Sigmoid colon (tissue), 7 donors: ENCODE results near the gene GUCA1A. TPM values are rescaled to one million over a fixed set of nuclear protein-coding genes. Genes with fewer than 3 reads are reported as not detected.

ENCODE experiments used
- DNase-seq: peaks from one replicate; pipeline ENCODE4 v3.0.0-alpha.2; 2019
- H3K27ac ChIP-seq, 4 donors: fragments of 200-600 bp; sonication (generic); one replicate each; pipeline ENCODE4 v1.5.1; 2016 to 2019; ENCODE audit warnings: mild to moderate bottlenecking in 1 of 4
- H3K27me3 ChIP-seq, 3 donors: fragments of 200-600 bp; sonication (generic); one replicate each; pipeline ENCODE4 v1.5.1; 2019; ENCODE audit warnings: mild to moderate bottlenecking in 1 of 3
- H3K36me3 ChIP-seq, 4 donors: fragments of 200-600 bp; sonication (generic); one replicate each; pipeline ENCODE4 v1.5.1; 2016 to 2019
- H3K4me1 ChIP-seq, 4 donors: fragments of 200-600 bp; sonication (generic); one replicate each; pipeline ENCODE4 v1.5.1; 2017 to 2019
- H3K4me3 ChIP-seq, 4 donors: fragments of 200-600 bp; sonication (generic); one replicate each; pipeline ENCODE4 v1.5.1; 2017 to 2019; ENCODE audit warnings: mild to moderate bottlenecking in 2 of 4, moderate library complexity in 1 of 4
- H3K9me3 ChIP-seq, 4 donors: fragments of 200-600 bp in 3 of 4; sonication (generic) in 3 of 4; one replicate each; pipeline versions ENCODE4 v1.5.1 to v1.6.1; 2013 to 2019
- EP300 ChIP-seq, 4 donors: sonication (generic); formaldehyde crosslinking; IDR thresholded peaks; one replicate each; pipeline ENCODE4 v1.6.1; 2017; ENCODE audit warnings: antibody characterized with exemption in 4 of 4
- POLR2A ChIP-seq, 2 donors: fragments of 450-650 bp; IDR thresholded peaks; one replicate each; pipeline ENCODE4 v1.6.1; 2016; ENCODE audit warnings: antibody characterized with exemption in 2 of 2, mild to moderate bottlenecking in 2 of 2, moderate library complexity in 2 of 2
- POLR2AphosphoS5 ChIP-seq, 4 donors: sonication (generic); formaldehyde crosslinking; IDR thresholded peaks; one replicate each; pipeline ENCODE4 v1.6.1; 2017; ENCODE audit warnings: antibody characterized with exemption in 4 of 4
- WGBS, 2 donors: extraction: QIAGEN DNeasy Blood & Tissue Kit; methylation state at CpG; one replicate each; pipeline ENCODE4 v1.1.7; 2013; 5-methylcytosine and 5-hydroxymethylcytosine counted together
- intact Hi-C: fragments of 100-400 bp; cut with DNase I; formaldehyde crosslinking; loops from one replicate; pipeline ENCODE4 v1.15.1; 2023
- polyA plus RNA-seq, 3 donors: library from polyadenylated mRNA; stranded (reverse); fragments of 200-250 nt; gene quantifications; one replicate each; pipeline ENCODE4 v1.2.3, GENCODE V29; 2013
- total RNA-seq, 4 donors: library from RNA; depleted of rRNA; stranded (reverse); fragments of >200 nt; gene quantifications; one replicate each; pipeline ENCODE4 v1.1.0, GENCODE V29; 2016
- TF ChIP-seq, protein P1 (sequence below), 4 experiments: fragments of 450-650 bp in 3 of 4; fragments of 200-600 bp in 1 of 4; IDR thresholded peaks; one replicate each; pipeline ENCODE4 v1.5.1; 2016 to 2019; ENCODE audit warnings: antibody characterized with exemption in 4 of 4, mild to moderate bottlenecking in 3 of 4, moderate library complexity in 2 of 4
- donor health status: healthy with polysubstance abuse.
- donor health status: Bipolar disorder and iron deficiency.
- donor health status: healthy.

The GUCA1A gene
- total and polyA plus RNA-seq, 7 donors, result 0.15 to 0.36 TPM; not detected in 5

DNA sequence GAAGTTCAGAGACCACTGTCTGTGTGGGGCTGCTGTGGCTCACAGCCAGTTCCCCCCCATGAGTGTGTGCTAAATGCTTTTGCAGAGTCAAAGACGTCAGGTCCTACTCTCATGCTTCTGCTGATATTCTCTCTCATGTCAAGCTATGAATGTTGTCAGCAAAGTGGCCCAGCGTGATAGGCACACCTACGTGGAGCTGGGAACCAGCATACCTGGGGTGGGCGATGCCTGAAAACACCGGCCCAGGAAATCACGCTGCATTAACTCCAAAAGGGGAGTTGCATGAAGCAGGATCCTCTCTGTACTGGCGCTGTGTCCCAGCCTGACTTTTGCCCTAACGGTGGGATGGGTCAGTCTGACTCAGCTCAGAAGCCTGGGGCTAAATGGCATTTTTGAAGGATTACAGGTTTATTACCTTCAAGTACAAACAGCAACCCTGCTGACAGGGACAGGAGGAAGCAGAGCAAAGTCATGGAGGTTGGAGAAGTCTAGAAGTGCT lies 53.5 kb downstream of the GUCA1A start:
- TF ChIP-seq POLR2AphosphoS5 (IDR thresholded peaks at IDR 0.05), result no peak
- TF ChIP-seq POLR2A (IDR thresholded peaks at IDR 0.05), result no peak
- TF ChIP-seq, protein P1, sequence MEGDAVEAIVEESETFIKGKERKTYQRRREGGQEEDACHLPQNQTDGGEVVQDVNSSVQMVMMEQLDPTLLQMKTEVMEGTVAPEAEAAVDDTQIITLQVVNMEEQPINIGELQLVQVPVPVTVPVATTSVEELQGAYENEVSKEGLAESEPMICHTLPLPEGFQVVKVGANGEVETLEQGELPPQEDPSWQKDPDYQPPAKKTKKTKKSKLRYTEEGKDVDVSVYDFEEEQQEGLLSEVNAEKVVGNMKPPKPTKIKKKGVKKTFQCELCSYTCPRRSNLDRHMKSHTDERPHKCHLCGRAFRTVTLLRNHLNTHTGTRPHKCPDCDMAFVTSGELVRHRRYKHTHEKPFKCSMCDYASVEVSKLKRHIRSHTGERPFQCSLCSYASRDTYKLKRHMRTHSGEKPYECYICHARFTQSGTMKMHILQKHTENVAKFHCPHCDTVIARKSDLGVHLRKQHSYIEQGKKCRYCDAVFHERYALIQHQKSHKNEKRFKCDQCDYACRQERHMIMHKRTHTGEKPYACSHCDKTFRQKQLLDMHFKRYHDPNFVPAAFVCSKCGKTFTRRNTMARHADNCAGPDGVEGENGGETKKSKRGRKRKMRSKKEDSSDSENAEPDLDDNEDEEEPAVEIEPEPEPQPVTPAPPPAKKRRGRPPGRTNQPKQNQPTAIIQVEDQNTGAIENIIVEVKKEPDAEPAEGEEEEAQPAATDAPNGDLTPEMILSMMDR (IDR thresholded peaks at IDR 0.05), result no peak
- TF ChIP-seq EP300 (IDR thresholded peaks at IDR 0.05), result no peak
- 16 to 64% methylated on average over 8 of the region's 8 CpGs for WGBS, 2 donors
- no peaks in the 10 kb centered on the region for H3K9me3 ChIP-seq
- H3K4me1 ChIP-seq, result no peaks in the 10 kb centered on the region
- H3K4me3 ChIP-seq, result no peak overlapping the region
- peak overlapping the region in 1 of 4 donors; percentile 25 for H3K27ac ChIP-seq
- intact Hi-C loops, result no loop called here
- no peak for DNase-seq
- H3K36me3 ChIP-seq, result peaks cover 0 to 33% (median 0%) of the 10 kb centered on the region in 4 donors
- no peaks in the 10 kb centered on the region for H3K27me3 ChIP-seq

DNA sequence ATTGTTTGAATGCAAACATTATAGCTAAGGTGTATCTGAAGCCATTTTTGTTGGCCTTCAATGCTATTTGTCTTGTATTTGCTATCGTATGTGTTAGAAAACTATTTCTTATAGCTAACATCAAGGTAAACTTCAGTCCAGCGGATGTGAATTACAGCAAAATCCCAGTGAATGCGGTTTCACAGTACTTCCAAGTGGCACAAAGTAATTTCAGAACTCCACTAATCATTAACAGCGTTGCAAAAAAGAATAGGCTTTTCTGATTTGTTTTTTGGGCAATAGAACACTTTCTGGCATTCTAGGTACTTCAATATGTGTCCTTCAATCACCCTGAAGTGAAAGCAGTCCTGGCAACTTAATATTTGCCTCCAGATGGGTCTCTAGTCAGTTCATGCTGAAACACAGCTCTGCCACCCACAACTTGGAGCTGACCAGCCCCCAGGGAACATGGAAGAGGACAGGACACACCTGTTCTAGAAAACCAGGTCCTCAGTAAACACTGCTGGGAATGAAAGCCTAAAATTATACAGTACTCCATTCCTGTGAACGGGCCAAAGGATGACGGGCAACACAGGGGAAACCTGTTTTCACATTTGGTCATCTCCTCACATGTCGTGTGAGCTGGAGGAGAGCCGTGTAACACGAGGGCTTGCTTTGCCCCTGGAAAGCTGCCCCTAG lies 54.1 kb downstream of the GUCA1A start:
- Histone ChIP-seq H3K36me3 (peaks cover 0 to 40% (median 0%) of the 10 kb centered on the region in 4 donors), H3K4me3 (no peak overlapping the region), H3K27ac (peak overlapping the region in 1 of 4 donors; percentile 25), H3K27me3 (no peaks in the 10 kb centered on the region), H3K9me3 (no peaks in the 10 kb centered on the region), H3K4me1 (no peaks in the 10 kb centered on the region)
- WGBS, 2 donors, result 31 to 74% methylated on average over 9 of the region's 9 CpGs
- intact Hi-C loops, result no loop called here
- TF ChIP-seq, protein P1 (IDR thresholded peaks at IDR 0.05), result no peak
- TF ChIP-seq EP300 (IDR thresholded peaks at IDR 0.05), result no peak
- TF ChIP-seq POLR2AphosphoS5 (IDR thresholded peaks at IDR 0.05), result no peak
- no peak for TF ChIP-seq POLR2A (IDR thresholded peaks at IDR 0.05)
- no peak for DNase-seq

DNA sequence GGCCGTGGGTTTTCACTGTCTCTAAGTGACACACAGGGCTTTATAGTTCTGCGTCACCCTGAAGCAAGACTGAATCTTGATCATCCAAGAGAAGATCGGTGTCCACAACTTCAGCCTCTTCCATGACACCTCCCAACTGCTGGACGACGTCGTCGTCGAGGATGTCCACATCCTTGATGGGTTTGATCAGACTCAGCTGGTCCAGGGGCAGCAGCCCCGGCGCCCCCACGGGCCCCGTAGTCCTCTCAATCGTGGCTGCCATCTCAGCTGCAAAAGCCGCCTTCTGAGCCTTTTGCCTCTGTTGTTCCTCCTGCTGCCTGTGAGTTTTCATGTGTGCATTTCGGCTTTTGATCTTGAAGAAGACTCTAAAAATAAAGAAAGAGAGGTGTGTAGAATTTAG lies 55.1 kb downstream of the GUCA1A start:
- intact Hi-C loops, result no loop called here
- no peak overlapping the region for H3K27ac ChIP-seq

More for the DNA sequence above, 55.1 kb downstream of the GUCA1A start:
- WGBS, 2 donors, result 95 to 96% methylated on average over 15 of the region's 15 CpGs
- no peaks in the 10 kb centered on the region for H3K9me3 ChIP-seq
- no peaks in the 10 kb centered on the region for H3K4me1 ChIP-seq
- no peak overlapping the region for H3K4me3 ChIP-seq
- no peak for TF ChIP-seq EP300 (IDR thresholded peaks at IDR 0.05)
- no peak for DNase-seq
- peaks cover 0 to 47% (median 0%) of the 10 kb centered on the region in 4 donors for H3K36me3 ChIP-seq
- H3K27me3 ChIP-seq, result no peaks in the 10 kb centered on the region

Other genes starting within 250 kb of the GUCA1A start
- gene CCND3, start 231.6 kb upstream of the GUCA1A start, total RNA-seq, result 100 to 1,000 TPM in 3 of 4 donors, 10 to 100 TPM in 1; 75.1 to 125 (median 110) TPM
- gene CCND3, start 231.6 kb upstream of the GUCA1A start, polyA plus RNA-seq, result 100 to 1,000 TPM in 1 of 3 donors, 10 to 100 TPM in 2; 43.2 to 144 (median 46.7) TPM
- gene TAF8, start 122.8 kb upstream of the GUCA1A start, total RNA-seq, result 10 to 100 TPM; 20.3 to 30.7 (median 28.4) TPM
- gene TAF8, start 122.8 kb upstream of the GUCA1A start, polyA plus RNA-seq, result 10 to 100 TPM in 2 of 3 donors, 1 to 10 TPM in 1; 4.9 to 14.7 (median 12.6) TPM
- gene C6orf132, start 30.7 kb upstream of the GUCA1A start, total RNA-seq, result 1 to 10 TPM in 1 of 4 donors, under 1 TPM in 2, not detected in 1; 0.33 to 3.3 (median 0.71) TPM
- gene C6orf132, start 30.7 kb upstream of the GUCA1A start, polyA plus RNA-seq, result 10 to 100 TPM; 38.5 to 91.3 (median 87.1) TPM
- 1 to 10 TPM in 1 of 4 donors, under 1 TPM in 2, not detected in 1; 0.36 to 2.8 (median 0.82) TPM for gene GUCA1B, start 21.6 kb downstream of the GUCA1A start, total RNA-seq
- gene GUCA1B, start 21.6 kb downstream of the GUCA1A start, polyA plus RNA-seq, result under 1 TPM in 1 of 3 donors, not detected in 2; 0.82 TPM
- 10 to 100 TPM; 27.7 to 35.2 (median 32.8) TPM for gene MRPS10, start 44.5 kb downstream of the GUCA1A start, total RNA-seq
- gene MRPS10, start 44.5 kb downstream of the GUCA1A start, polyA plus RNA-seq, result 10 to 100 TPM; 28.8 to 41.4 (median 33.0) TPM